SU-DHL-6 (cell line): ENCODE measurements around the gene PELI1.

Source experiments
- H2AFZ ChIP-seq: fragments of 200-600 bp; sonication (generic); 2 replicates; pipeline ENCODE4 v1.6.1; 2014; ENCODE audit warnings: low read depth, mild to moderate bottlenecking, moderate library complexity, mixed read lengths, antibody characterized with exemption, low read length; ENCODE audit not compliant: severe bottlenecking
- H3F3A ChIP-seq: fragments of 200-600 bp; shearing (Covaris generic); 2 replicates; pipeline ENCODE4 v1.6.0; 2016; ENCODE audit warnings: antibody characterized with exemption, mild to moderate bottlenecking; ENCODE audit not compliant: insufficient read depth
- H3K27ac ChIP-seq: fragments of 200-600 bp; sonication (generic); 2 replicates; pipeline ENCODE4 v1.5.1; 2016; ENCODE audit warnings: low read depth, mild to moderate bottlenecking, low read length, moderate library complexity, mixed read lengths
- H3K27me3 ChIP-seq: fragments of 200-600 bp; sonication (generic), shearing (Covaris generic); 2 replicates; pipeline ENCODE4 v1.6.0; 2014; ENCODE audit warnings: mild to moderate bottlenecking, low read length
- H3K36me3 ChIP-seq: fragments of 200-600 bp; sonication (generic); 2 replicates; pipeline ENCODE4 v1.6.1; 2014; ENCODE audit warnings: mild to moderate bottlenecking, low read length, mixed read lengths
- H3K4me2 ChIP-seq: fragments of 300-600, 200-600 bp; shearing (Covaris generic), sonication (generic); 2 replicates; pipeline ENCODE4 v1.6.0; 2014; ENCODE audit warnings: low read length, low read depth, mild to moderate bottlenecking; ENCODE audit not compliant: poor library complexity, severe bottlenecking
- H3K4me3 ChIP-seq: fragments of 200-600 bp; sonication (generic); 2 replicates; pipeline ENCODE4 v1.5.1; 2014; ENCODE audit warnings: antibody characterized with exemption, low read length, mild to moderate bottlenecking, mixed read lengths; ENCODE audit not compliant: insufficient read depth, poor library complexity, severe bottlenecking
- H3K79me2 ChIP-seq: fragments of 200-600 bp; sonication (generic); 2 replicates; pipeline ENCODE4 v1.6.1; 2014; ENCODE audit warnings: mild to moderate bottlenecking, low read length, moderate library complexity; ENCODE audit not compliant: insufficient read depth
- H3K9ac ChIP-seq: fragments of 200-600 bp; sonication (generic); 2 replicates; pipeline ENCODE4 v1.7.0; 2014; ENCODE audit warnings: mild to moderate bottlenecking, low read length
- H3K9me2 ChIP-seq: fragments of 200-600 bp; sonication (generic); replicated peaks from 2 replicates; pipeline ENCODE4 v1.6.1; 2014; ENCODE audit warnings: low read length; ENCODE audit not compliant: insufficient read depth
- H3K9me3 ChIP-seq: fragments of 200-600 bp; sonication (generic); 2 replicates; pipeline ENCODE4 v1.6.1; 2014; ENCODE audit warnings: low read length, mixed read lengths; ENCODE audit not compliant: insufficient read depth
- H4K20me1 ChIP-seq: fragments of 200-600 bp; sonication (generic); 2 replicates; pipeline ENCODE4 v1.6.1; 2014; ENCODE audit warnings: low read depth, mild to moderate bottlenecking, antibody characterized with exemption, low read length, moderate library complexity, mixed read lengths
- EZH2phosphoT487 ChIP-seq: fragments of 200-600 bp; sonication (generic), shearing (Covaris generic); conservative IDR thresholded peaks from 2 replicates; pipeline ENCODE4 v1.6.1; 2018; ENCODE audit warnings: mild to moderate bottlenecking, antibody characterized with exemption, low read length, moderate library complexity, mixed read lengths
- TF ChIP-seq, protein P1 (sequence below): fragments of 200-600 bp; sonication (generic); IDR thresholded peaks from one replicate; pipeline ENCODE4 v1.5.1; 2017; ENCODE audit warnings: antibody characterized with exemption, mild to moderate bottlenecking, low read length, moderate library complexity; ENCODE audit not compliant: insufficient read depth, poor library complexity, severe bottlenecking

Gene PELI1

DNA sequence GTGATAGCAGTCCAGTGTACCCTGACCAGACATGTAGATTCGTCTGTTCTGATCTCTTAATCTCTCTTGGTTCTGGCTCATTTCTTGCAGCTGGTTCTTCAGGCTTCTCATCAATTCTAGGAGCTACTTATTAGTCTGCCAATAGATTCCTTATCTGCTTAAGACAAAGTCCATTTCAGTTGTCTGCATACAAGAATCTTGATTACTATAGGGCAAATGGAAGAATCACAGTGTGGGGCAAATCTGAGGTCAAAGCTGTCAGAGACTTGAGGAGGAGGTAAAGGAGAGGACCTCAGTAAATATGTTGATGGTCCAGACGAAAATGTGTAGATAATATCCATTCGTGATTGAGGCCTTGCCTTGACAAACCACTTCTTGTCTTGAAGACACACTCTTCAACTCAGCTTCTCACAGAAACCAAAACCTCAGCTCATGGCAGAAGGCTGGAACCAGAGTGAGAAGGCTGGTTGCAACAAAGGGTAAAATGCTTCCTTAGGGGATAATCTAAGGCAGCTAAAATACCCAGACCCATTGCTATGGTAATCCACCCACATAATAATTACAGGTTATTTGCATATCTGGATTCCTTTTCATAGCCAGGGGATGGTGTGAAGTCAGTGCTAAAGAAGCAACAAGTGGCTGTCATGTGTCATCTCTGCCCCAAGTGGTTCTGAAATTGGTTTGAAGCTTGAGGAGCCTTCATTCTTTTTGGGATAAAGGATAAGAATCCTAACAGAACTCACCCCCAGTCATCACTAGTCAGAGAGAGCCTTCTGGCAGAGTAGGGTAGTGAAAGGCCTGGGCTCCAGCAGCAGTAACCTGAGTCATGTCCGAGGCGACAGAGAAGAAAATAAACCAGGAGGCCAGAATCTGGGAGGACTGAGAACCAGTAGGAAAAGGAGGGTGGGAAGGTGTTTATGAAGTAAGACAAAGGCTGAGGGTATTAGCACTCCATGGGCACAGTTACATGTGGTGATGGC, 29.2 kb upstream of the PELI1 start:
- no peaks in the 10 kb centered on the region for H3K9me2 ChIP-seq
- no peak overlapping the region for H3K4me2 ChIP-seq
- H3F3A ChIP-seq, result peaks cover 4% of the 10 kb centered on the region; the same call in 1 of the 2 replicates
- no peaks in the 10 kb centered on the region; the same call in 1 of the 2 replicates for H3K36me3 ChIP-seq
- no peaks in the 10 kb centered on the region for H3K9me3 ChIP-seq
- H3K9ac ChIP-seq, result no peak overlapping the region
- no peak overlapping the region for H3K4me3 ChIP-seq
- no peak overlapping the region for H3K27ac ChIP-seq
- no peaks in the 10 kb centered on the region for H3K27me3 ChIP-seq
- H2AFZ ChIP-seq, result no peak overlapping the region
- no peak for TF ChIP-seq EZH2phosphoT487
- TF ChIP-seq, protein P1, sequence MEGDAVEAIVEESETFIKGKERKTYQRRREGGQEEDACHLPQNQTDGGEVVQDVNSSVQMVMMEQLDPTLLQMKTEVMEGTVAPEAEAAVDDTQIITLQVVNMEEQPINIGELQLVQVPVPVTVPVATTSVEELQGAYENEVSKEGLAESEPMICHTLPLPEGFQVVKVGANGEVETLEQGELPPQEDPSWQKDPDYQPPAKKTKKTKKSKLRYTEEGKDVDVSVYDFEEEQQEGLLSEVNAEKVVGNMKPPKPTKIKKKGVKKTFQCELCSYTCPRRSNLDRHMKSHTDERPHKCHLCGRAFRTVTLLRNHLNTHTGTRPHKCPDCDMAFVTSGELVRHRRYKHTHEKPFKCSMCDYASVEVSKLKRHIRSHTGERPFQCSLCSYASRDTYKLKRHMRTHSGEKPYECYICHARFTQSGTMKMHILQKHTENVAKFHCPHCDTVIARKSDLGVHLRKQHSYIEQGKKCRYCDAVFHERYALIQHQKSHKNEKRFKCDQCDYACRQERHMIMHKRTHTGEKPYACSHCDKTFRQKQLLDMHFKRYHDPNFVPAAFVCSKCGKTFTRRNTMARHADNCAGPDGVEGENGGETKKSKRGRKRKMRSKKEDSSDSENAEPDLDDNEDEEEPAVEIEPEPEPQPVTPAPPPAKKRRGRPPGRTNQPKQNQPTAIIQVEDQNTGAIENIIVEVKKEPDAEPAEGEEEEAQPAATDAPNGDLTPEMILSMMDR, result no peak
- H3K79me2 ChIP-seq, result no peaks in the 10 kb centered on the region
- H4K20me1 ChIP-seq, result no peaks in the 10 kb centered on the region

DNA sequence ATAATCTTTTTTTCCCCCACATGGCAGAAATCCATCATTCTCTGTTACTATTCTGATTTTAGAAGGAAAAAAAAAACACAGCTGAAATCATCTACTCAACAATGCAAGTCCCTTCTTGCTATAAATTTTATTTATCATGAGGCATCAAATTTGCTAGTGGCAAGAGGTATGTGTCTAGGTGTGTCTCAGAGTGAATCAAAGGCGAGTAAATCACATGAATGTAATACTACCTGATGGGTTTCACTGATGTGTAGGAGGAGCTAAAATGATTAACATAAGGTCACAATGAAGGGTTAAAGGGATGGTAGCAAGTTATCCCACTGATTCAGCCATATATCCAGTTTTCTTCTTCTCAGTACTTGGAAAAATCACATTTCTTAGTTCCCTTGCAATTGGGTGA, 24.5 kb upstream of the PELI1 start:
- Histone ChIP-seq H3K27me3 (no peaks in the 10 kb centered on the region), H4K20me1 (peaks cover 4% of the 10 kb centered on the region; the same call in 1 of the 2 replicates), H3K36me3 (peaks cover 11% of the 10 kb centered on the region; the same call in 1 of the 2 replicates), H3K9me2 (no peaks in the 10 kb centered on the region), H3K4me2 (no peak overlapping the region), H3F3A (no peaks in the 10 kb centered on the region), H3K9ac (no peak overlapping the region), H3K9me3 (no peaks in the 10 kb centered on the region), H3K4me3 (no peak overlapping the region), H3K27ac (no peak overlapping the region), H2AFZ (no peak overlapping the region), H3K79me2 (no peaks in the 10 kb centered on the region)
- TF ChIP-seq, protein P1, result no peak
- no peak for TF ChIP-seq EZH2phosphoT487

DNA sequence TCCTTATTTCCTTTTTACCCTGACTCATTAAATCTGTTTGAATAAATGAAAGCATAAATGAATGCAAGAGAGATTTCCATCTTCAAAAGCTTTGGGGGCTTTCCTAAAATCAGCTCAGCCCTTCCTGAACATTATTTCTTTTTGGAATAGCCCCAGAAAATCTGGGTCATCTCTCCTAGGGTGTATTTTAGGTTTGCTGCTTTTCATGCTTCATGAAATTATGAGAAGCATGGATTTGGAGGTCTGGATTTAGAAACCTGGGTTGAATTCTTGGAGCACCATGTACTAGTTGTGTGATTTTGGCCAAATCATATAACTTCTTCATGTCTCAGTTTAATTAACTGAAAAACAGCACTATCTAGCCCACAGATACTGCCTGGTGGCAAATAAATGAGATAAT, 24.0 kb upstream of the PELI1 start:
- Histone ChIP-seq H3K79me2 (no peaks in the 10 kb centered on the region), H3K27me3 (no peaks in the 10 kb centered on the region), H3K9me3 (no peaks in the 10 kb centered on the region), H4K20me1 (peaks cover 4% of the 10 kb centered on the region; the same call in 1 of the 2 replicates), H3K9ac (no peak overlapping the region), H3K27ac (no peak overlapping the region), H3K4me2 (no peak overlapping the region), H3K36me3 (peaks cover 11% of the 10 kb centered on the region; the same call in 1 of the 2 replicates), H2AFZ (no peak overlapping the region), H3F3A (no peaks in the 10 kb centered on the region), H3K4me3 (no peak overlapping the region), H3K9me2 (no peaks in the 10 kb centered on the region)
- TF ChIP-seq, protein P1, result no peak
- TF ChIP-seq EZH2phosphoT487, result no peak
